NAMALWA (cell line): Measurements from ENCODE around the gene ATXN7.

Experiments
- DNase-seq: peaks from one replicate; pipeline ENCODE4 v3.0.0-alpha.2; 2015; ENCODE audit warnings: low spot score

The ATXN7 gene

GRCh38 chr3:64021922-64022321 lies 158.3 kb downstream of the ATXN7 start:
- DNase-seq = no peak

DNA sequence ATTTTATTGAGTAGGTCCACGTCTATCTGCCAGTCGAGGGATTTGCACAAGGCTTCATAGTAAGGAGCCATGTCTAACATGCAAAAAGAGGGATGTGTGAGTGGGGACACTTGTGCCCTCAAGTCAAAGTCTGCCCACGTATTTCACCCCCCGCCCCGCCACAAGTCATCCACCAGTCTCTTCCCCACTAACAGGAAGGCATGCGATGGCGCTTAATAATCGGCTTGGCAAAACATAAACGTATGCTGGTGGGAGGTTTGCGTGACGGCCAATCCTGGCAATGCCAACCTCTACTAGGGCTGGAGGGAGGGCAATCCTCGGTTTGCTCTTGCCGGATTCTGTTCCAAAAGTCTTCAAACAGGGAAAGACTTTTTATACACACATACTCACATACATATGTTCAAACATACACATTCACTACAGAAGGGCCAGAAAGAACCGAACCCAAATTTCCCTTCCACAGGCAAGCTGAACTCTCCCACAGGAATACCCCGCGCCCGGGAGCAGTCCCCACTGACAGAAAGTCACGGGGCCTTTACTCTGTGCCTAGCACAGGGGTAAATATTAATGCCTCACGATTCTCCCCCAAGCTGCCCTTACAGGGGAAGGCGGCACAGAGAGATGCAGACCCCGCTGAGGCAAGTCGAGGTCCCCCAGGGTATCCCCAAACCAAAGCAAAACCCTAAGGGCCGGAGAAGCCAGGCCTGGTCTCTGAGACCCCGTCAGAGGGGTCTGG lies 159.0 kb downstream of the ATXN7 start:
- no peak for DNase-seq

GRCh38 chr3:64023187-64023860 lies 159.7 kb downstream of the ATXN7 start, which contains the start of gene PSMD6:
Gene PSMD6 (minus strand): TSS chr3:64023494. CDS start chr3:64023419, 75 bp downstream.
- DNase-seq = peak; percentile 83

DNA sequence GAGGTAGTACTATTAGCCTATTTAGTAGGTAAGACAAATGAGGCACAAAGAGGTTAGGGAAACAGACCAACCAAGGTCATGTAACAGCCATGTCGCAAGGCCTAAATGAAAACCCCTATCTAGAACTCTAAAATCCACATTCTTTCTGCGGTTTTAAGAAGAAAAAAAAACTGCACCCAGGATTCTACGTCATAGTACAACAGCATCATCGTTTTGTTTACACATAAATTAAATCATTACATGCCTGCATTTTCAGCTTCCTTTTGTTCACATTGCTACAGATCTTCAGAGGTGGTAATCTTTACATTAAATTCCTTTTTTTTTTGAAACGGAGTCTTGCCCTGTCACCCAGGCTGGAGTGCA lies 160.2 kb downstream of the ATXN7 start:
- DNase-seq = no peak

- no peak for DNase-seq
Observed at GRCh38 chr3:64026346-64026745, 162.7 kb downstream of the ATXN7 start.

- no peak for DNase-seq
Observed at GRCh38 chr3:64027658-64028057, 164.0 kb downstream of the ATXN7 start.

GRCh38 chr3:64028754-64029153 lies 165.1 kb downstream of the ATXN7 start:
- DNase-seq = no peak

DNA sequence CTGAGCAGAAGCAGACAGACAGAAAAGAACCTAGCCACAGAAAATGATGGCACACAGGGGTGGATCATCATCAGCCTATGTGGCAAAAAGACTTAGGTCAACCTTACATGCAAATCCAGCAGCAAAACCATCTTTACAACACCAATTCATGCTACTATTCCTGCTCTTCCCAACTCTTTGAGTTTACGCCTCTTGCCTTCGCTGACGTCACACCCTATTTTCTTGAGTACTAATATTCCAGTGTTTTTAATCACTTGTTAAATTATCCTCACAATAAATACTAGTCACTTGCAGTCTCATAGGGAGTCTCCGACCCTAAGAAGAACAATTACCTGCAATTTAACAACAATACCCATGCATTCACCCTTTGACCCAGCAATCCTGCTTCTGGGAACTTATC lies 165.6 kb downstream of the ATXN7 start:
- no peak for DNase-seq

DNA sequence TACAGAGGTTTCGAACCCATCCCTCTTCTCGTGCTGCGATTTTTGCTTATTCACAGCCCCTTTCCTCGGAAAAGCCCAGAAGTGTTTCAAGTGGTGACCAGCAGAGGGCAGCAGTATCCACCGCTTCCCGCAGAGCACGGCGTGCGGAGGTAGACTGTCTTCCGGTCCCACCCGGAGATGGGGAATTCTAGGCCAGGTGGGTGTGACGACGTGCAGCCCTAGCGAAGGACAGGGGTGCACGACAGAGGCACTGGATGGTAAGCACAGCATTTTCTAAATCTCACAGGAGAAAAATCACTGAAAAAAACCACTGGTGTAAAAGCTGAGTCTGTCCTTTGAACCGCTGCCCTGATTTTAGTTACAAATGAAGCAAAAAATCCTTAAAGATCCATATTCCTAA lies 167.1 kb downstream of the ATXN7 start:
- peak; percentile 72 for DNase-seq

DNA sequence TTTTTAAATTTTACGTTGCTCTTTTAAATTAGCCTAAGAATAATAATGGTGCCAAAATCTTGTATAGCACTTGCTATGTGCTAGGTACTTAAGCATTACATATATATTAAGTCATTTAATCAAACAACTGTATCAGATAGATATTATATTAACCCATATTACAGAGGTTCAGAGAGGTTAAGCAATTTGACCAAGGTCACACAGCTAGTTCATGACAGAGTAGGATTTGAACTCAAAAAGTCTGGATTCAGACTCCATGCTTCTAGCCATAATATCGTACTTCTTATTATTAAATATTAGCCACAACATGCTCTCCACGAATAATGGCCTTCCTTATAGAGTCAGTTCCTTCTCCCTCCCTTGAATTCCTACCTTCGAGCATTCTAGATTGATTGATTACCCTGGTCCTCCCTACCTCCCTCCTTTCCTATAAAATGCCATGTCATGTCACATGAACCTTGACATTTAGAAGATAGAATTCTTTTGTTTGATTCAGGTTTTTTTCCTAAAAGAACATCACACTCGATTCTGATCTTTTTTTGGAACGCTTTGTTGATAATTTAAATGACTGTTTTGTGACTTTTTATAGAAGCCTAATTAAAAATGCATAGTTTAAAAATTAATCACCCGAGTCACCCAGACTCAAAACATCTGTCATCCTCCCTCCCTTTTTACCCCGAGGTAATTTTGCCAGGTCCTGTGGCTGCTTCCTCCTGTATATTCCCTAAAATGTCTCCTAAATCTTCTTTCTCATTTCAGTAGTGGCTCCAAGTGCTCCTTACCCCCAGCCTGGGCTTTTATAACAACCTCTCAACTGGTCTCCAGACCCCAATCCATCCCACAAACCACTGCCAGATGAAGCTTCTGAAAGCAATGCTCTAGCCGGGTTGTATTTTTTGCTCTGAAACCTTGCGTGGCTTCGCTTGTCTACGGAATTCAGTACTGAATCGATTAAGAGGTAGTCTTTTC lies 168.2 kb downstream of the ATXN7 start:
- DNase-seq = no peak

GRCh38 chr3:64033069-64033468 lies 169.4 kb downstream of the ATXN7 start:
- DNase-seq = no peak

- DNase-seq = no peak
Observed at GRCh38 chr3:64037084-64037483, 173.4 kb downstream of the ATXN7 start.

GRCh38 chr3:64038253-64038767 lies 174.6 kb downstream of the ATXN7 start:
- DNase-seq = no peak

GRCh38 chr3:64039332-64039731 lies 175.7 kb downstream of the ATXN7 start:
- DNase-seq = no peak

- DNase-seq = no peak
Observed at GRCh38 chr3:64039981-64040733, 176.5 kb downstream of the ATXN7 start.

- DNase-seq = no peak
Observed at GRCh38 chr3:64042952-64043351, 179.3 kb downstream of the ATXN7 start.

DNA sequence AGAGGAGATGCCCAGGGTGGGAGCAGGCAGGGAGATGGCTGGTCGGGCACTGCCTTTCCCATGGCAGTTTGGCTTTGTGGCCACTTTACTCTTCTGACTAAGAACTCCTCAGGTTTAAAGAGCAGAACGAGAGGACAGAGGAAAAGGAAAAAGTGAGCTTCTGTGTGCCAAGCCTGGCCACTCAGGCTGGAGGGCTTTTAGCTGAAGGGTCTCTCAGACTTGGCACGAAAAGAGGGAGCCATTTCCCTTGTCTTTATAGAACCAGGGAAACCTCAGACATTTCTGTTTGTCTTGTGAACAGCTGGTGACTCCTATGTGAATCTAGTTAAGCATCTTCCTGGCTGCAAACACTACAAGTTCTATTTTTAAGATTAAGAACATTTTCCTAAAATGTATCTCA lies 182.9 kb downstream of the ATXN7 start:
- DNase-seq = no peak

DNA sequence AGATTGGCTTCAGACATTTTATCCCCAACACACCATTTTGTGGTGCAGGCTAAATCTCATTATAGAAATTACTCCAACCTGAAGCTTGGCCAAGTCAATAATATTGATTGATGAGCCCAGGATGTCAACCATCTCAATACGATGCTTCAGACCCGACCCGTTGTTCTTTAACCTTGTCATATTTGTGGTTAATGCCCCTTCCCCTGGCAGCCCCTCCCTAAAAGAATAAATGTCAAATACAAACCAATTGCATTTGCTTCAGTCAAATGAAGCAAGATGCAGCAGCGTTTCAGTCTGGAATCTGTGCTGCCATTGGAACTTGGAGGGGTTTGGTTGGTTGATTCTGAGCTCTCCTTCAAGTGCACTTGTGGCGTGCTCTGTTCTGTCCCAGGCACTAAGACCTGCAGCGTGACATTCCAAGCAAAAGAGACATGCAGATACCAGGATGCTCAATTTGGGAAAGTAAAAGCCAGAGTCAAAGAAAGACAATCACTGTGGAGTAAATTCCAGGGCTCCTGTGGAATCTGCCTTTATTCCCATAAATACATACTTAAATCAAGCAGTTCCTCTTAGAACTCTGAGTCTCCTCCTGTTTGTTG lies 183.4 kb downstream of the ATXN7 start:
- DNase-seq = no peak

- no peak for DNase-seq
Observed at GRCh38 chr3:64047787-64048186, 184.1 kb downstream of the ATXN7 start.

DNA sequence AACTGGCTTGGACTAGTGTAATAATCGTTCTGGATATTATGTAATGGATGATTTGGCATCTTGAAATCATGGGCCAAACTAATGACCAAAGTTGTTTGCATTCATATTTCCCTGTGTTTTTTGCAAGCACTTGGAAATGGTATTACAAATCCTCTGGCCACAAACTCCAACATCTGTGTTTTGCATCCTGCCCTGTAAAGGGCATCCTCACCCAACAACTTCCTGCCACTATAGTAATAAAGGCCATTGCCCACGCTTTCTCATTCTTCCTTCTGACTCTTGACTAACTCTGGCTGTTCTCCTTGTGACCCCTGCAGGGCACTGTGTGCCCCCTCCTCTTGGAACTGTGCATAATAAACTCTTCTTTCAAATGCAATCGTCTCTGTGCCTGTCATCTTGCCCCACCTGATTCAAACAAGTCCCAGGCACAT lies 185.0 kb downstream of the ATXN7 start:
- no peak for DNase-seq

- no peak for DNase-seq
Observed at GRCh38 chr3:64049136-64049535, 185.5 kb downstream of the ATXN7 start.
